ENCODE results near the gene KRTAP24-1. TPM values are rescaled to one million over a fixed set of nuclear protein-coding genes. Genes with fewer than 3 reads are reported as not detected.

Gene KRTAP24-1
- total and polyA plus RNA-seq, 2 of the 4 experiments (the other 2 are of a cell fraction): not detected

DNA sequence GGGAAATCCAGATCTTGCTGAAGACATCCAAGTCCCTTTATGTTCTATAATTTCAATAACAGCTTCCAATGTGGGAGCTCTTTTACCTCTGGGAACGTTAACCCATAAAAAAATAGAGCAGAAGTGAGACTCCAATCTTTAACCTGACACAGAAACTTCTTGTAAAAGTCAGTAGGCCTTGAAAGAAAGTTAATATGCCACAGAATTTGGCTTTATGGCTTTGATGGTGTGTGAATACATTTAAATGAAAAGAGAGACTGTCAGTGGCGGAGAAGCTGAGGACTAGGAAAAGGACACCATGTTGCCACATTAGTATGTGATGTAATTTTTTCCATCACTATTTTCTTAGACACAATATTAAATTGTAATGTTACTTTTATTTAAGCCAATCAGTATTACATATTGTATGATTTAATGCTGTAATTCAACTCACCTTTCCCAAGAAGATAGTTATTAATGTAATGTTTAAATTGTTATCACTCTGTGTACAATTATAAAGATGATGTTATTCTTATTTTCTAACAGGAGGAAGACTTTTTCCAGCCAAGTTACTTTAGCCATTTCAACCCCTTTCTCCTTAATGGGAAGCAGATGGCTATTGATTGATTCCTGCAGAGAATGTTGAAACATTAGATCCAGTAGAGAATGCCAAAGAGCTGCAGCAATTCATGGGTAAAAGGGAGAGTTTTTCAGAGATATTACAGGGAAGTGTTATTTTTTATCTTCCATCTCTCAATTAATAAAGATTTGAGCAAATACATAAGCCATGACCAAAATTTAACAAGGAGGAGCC, 49.3 kb downstream of the KRTAP24-1 start:
- Histone ChIP-seq H3K23ac (ENCODE audit: low read depth, low read length) (no peak overlapping the region), H3K27ac (ENCODE audit: insufficient read depth, low read length) (no peak overlapping the region), H4K20me1 (ENCODE audit: insufficient read depth, low read length) (no peaks in the 10 kb centered on the region), H2AFZ (replicated peaks; ENCODE audit: low read length, poor library complexity) (no peak overlapping the region), H2BK20ac (ENCODE audit: low read depth, low read length) (no peak overlapping the region), H2BK15ac (ENCODE audit: low read depth, low read length) (no peak overlapping the region), H3K4ac (ENCODE audit: low read depth, low read length) (no peak overlapping the region), H4K5ac (ENCODE audit: low read depth, low read length) (no peak overlapping the region), H3K4me1 (ENCODE audit: control insufficient read depth, insufficient read depth, low read length) (no peaks in the 10 kb centered on the region), H3K9me3 (ENCODE audit: control insufficient read depth, insufficient read depth, low read length) (peaks cover 2% of the 10 kb centered on the region; the same call in 1 of the 2 replicates), H2BK120ac (ENCODE audit: low read depth, low read length) (no peak overlapping the region), H3K79me1 (ENCODE audit: low read depth in 1 of 2, low read length in 2 of 2) (no peaks in the 10 kb centered on the region), H3K18ac (ENCODE audit: low read depth, low read length) (no peak overlapping the region), H3K36me3 (ENCODE audit: control insufficient read depth, insufficient read depth, low read length) (no peaks in the 10 kb centered on the region), H2AK5ac (ENCODE audit: low read depth, low read length) (no peak overlapping the region), H4K8ac (ENCODE audit: low read depth in 2 of 2, low read length in 2 of 2) (no peak overlapping the region), H3K9me1 (ENCODE audit: insufficient read depth, low read length) (no peaks in the 10 kb centered on the region), H2AK9ac (replicated peaks; ENCODE audit: low read depth, low read length, poor library complexity) (no peak overlapping the region), H3K9ac (ENCODE audit: low read depth, low read length) (no peak overlapping the region), H3K14ac (replicated peaks; ENCODE audit: low read depth, low read length) (no peak overlapping the region), H3K4me3 (ENCODE audit: insufficient read depth, low read depth, low read length) (no peak overlapping the region), H3K4me2 (ENCODE audit: low read depth, low read length) (no peak overlapping the region), H3K27me3 (ENCODE audit: control insufficient read depth, insufficient read depth, low read length) (no peaks in the 10 kb centered on the region), H2BK5ac (ENCODE audit: low read depth, low read length, poor library complexity, severe bottlenecking) (no peak overlapping the region), H4K91ac (ENCODE audit: insufficient read depth, low read depth, low read length) (no peak overlapping the region), H3K56ac (ENCODE audit: extremely low read depth, insufficient read depth, low read length) (no peak overlapping the region)
- in situ Hi-C loops (cut with MboI; ENCODE audit: low sequenced_read_pairs): no loop called here
- ATAC-seq (ENCODE audit: low read depth) (no peak), DNase-seq (no peak)
- intact Hi-C loops (cut with micrococcal nuclease): no loop called here
- no peak for TF ChIP-seq RCOR1 (IDR thresholded peaks at IDR 0.05; ENCODE audit: insufficient replicate concordance, low read length)
- TF ChIP-seq BHLHE40 (IDR thresholded peaks at IDR 0.05; ENCODE audit: low read depth, low read length): no peak
- no peak for TF ChIP-seq CEBPB (IDR thresholded peaks at IDR 0.05; ENCODE audit: low read depth, low read length)
- no peak for TF ChIP-seq POLR2A (IDR thresholded peaks at IDR 0.05; ENCODE audit: low read depth, low read length)
- TF ChIP-seq, protein P1, sequence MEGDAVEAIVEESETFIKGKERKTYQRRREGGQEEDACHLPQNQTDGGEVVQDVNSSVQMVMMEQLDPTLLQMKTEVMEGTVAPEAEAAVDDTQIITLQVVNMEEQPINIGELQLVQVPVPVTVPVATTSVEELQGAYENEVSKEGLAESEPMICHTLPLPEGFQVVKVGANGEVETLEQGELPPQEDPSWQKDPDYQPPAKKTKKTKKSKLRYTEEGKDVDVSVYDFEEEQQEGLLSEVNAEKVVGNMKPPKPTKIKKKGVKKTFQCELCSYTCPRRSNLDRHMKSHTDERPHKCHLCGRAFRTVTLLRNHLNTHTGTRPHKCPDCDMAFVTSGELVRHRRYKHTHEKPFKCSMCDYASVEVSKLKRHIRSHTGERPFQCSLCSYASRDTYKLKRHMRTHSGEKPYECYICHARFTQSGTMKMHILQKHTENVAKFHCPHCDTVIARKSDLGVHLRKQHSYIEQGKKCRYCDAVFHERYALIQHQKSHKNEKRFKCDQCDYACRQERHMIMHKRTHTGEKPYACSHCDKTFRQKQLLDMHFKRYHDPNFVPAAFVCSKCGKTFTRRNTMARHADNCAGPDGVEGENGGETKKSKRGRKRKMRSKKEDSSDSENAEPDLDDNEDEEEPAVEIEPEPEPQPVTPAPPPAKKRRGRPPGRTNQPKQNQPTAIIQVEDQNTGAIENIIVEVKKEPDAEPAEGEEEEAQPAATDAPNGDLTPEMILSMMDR (conservative IDR thresholded peaks at IDR 0.05; ENCODE audit: low read depth, low read length): no peak
- no peak for TF ChIP-seq MAFK (IDR thresholded peaks at IDR 0.05; ENCODE audit: low read depth, low read length)
- no peak for TF ChIP-seq RFX5 (IDR thresholded peaks at IDR 0.05; ENCODE audit: low read depth, low read length)
- TF ChIP-seq MXI1 (IDR thresholded peaks at IDR 0.05; ENCODE audit: borderline replicate concordance, low read depth, low read length): no peak
- TF ChIP-seq RAD21 (IDR thresholded peaks at IDR 0.05; ENCODE audit: low read length): no peak
- no peak for TF ChIP-seq SMC3 (IDR thresholded peaks at IDR 0.05; ENCODE audit: low read depth, low read length)
- TF ChIP-seq, protein P2, sequence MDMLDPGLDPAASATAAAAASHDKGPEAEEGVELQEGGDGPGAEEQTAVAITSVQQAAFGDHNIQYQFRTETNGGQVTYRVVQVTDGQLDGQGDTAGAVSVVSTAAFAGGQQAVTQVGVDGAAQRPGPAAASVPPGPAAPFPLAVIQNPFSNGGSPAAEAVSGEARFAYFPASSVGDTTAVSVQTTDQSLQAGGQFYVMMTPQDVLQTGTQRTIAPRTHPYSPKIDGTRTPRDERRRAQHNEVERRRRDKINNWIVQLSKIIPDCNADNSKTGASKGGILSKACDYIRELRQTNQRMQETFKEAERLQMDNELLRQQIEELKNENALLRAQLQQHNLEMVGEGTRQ (IDR thresholded peaks at IDR 0.05; ENCODE audit: low read depth, low read length): no peak
- TF ChIP-seq, protein P3, sequence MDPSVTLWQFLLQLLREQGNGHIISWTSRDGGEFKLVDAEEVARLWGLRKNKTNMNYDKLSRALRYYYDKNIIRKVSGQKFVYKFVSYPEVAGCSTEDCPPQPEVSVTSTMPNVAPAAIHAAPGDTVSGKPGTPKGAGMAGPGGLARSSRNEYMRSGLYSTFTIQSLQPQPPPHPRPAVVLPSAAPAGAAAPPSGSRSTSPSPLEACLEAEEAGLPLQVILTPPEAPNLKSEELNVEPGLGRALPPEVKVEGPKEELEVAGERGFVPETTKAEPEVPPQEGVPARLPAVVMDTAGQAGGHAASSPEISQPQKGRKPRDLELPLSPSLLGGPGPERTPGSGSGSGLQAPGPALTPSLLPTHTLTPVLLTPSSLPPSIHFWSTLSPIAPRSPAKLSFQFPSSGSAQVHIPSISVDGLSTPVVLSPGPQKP (IDR thresholded peaks at IDR 0.05; ENCODE audit: borderline replicate concordance, low read depth, low read length): no peak
- no peak for TF ChIP-seq MAZ (IDR thresholded peaks at IDR 0.05; ENCODE audit: borderline replicate concordance, low read depth, low read length)
- no peak for TF ChIP-seq FOS (IDR thresholded peaks at IDR 0.05; ENCODE audit: low read depth, low read length)
- TF ChIP-seq CHD1 (IDR thresholded peaks at IDR 0.05; ENCODE audit: low read depth, low read length): no peak
- CTCF ChIA-PET: interaction anchor here (0.8 kb wide), 1 partner anchor 12 kb away, joined by 3 read pairs; no protein-coding TSS in a partner anchor
- BruUV-seq (replicated peaks): no TSS peak
- no CpG with 5 or more reads among the region's 2 CpGs for WGBS, 2 experiments (ENCODE audit: extremely low coverage in 2 of 2, insufficient read length in 1 of 2)
- POLR2A ChIA-PET (ENCODE audit: unreplicated experiment): no interaction called here
- dilution Hi-C loops (cut with HindIII; ENCODE audit: low sequenced_read_pairs, unreplicated experiment): no loop called here
